DND-41 (cell line): ENCODE data around the gene CEP120.

Experiments used
- ATAC-seq: fragments of 200-7000 bp; cut with Tn5 transposase; 3 replicates; pipeline ENCODE4 v1.9.1; 2021; ENCODE audit warnings: low read depth; ENCODE audit not compliant: insufficient read depth
- DNase-seq: peaks from one replicate; pipeline ENCODE4 v3.0.0-alpha.2; 2020
- H2AFZ ChIP-seq: 2 replicates; pipeline ENCODE4 v1.6.0; 2012; ENCODE audit warnings: low read depth, low read length
- H3K27ac ChIP-seq: 2 replicates; pipeline ENCODE4 v1.5.1; 2012; ENCODE audit warnings: low read length, inconsistent platforms
- H3K27me3 ChIP-seq: fragments of 200-600 bp; sonication (generic); 2 replicates; pipeline ENCODE4 v1.6.0; 2012; ENCODE audit warnings: low read length, mild to moderate bottlenecking, inconsistent platforms; ENCODE audit not compliant: insufficient read depth, poor library complexity
- H3K36me3 ChIP-seq: 2 replicates; pipeline ENCODE4 v1.5.1; 2012; ENCODE audit warnings: low read length, inconsistent platforms; ENCODE audit not compliant: insufficient read depth
- H3K4me1 ChIP-seq: 2 replicates; pipeline ENCODE4 v1.5.1; 2012; ENCODE audit warnings: mild to moderate bottlenecking, low read length; ENCODE audit not compliant: insufficient read depth
- H3K4me2 ChIP-seq: 2 replicates; pipeline ENCODE4 v1.6.0; 2012; ENCODE audit warnings: mild to moderate bottlenecking, moderate library complexity, low read length, inconsistent platforms; ENCODE audit not compliant: insufficient read depth
- H3K4me3 ChIP-seq, 2 experiments: fragments of 200-600 bp in 1 of 2; shearing (Covaris generic) in 1 of 2; 2 replicates each; pipeline ENCODE4 v1.5.1; 2012 to 2016; ENCODE audit warnings: inconsistent platforms in 2 of 2, low read length in 2 of 2, mild to moderate bottlenecking in 2 of 2, low read depth in 1 of 2, moderate library complexity in 1 of 2
- H3K79me2 ChIP-seq: 2 replicates; pipeline ENCODE4 v1.6.0; 2012; ENCODE audit warnings: low read length, inconsistent platforms; ENCODE audit not compliant: insufficient read depth
- H3K9ac ChIP-seq: 2 replicates; pipeline ENCODE4 v1.6.0; 2012; ENCODE audit warnings: low read depth, mild to moderate bottlenecking, inconsistent platforms, low read length, moderate library complexity
- H3K9me3 ChIP-seq: 2 replicates; pipeline ENCODE4 v1.5.1; 2012; ENCODE audit warnings: low read length, moderate library complexity, mild to moderate bottlenecking, inconsistent platforms; ENCODE audit not compliant: insufficient read depth, severe bottlenecking
- H4K20me1 ChIP-seq: 2 replicates; pipeline ENCODE4 v1.6.0; 2012; ENCODE audit warnings: low read length; ENCODE audit not compliant: insufficient read depth
- CTCF ChIP-seq: IDR thresholded peaks from 2 replicates; pipeline ENCODE4 v1.5.1; 2012; ENCODE audit warnings: borderline replicate concordance, low read length, moderate library complexity, mild to moderate bottlenecking; ENCODE audit not compliant: poor library complexity, severe bottlenecking; ENCODE audit errors: extremely low read depth
- EZH2 ChIP-seq: IDR thresholded peaks from 3 replicates; pipeline ENCODE4 v1.6.1; 2012; ENCODE audit warnings: borderline replicate concordance, low read depth, mild to moderate bottlenecking, moderate library complexity, low read length, inconsistent platforms; ENCODE audit not compliant: severe bottlenecking

The CEP120 gene

GRCh38 chr5:123450640-123451039 is 27.4 kb upstream of the CEP120 start:
- DNase-seq (no peak), ATAC-seq (no peak)
- H3K27ac ChIP-seq = no peak overlapping the region
- no peak overlapping the region for H2AFZ ChIP-seq
- no peaks in the 10 kb centered on the region for H3K9me3 ChIP-seq
- H3K36me3 ChIP-seq = no peaks in the 10 kb centered on the region
- H3K4me3 ChIP-seq = no peak overlapping the region
- no peaks in the 10 kb centered on the region for H3K4me1 ChIP-seq
- no peaks in the 10 kb centered on the region for H4K20me1 ChIP-seq
- H3K9ac ChIP-seq = no peak overlapping the region
- no peaks in the 10 kb centered on the region for H3K27me3 ChIP-seq
- H3K79me2 ChIP-seq = no peaks in the 10 kb centered on the region
- no peak overlapping the region for H3K4me2 ChIP-seq
- TF ChIP-seq CTCF = no peak
- TF ChIP-seq EZH2 = no peak

- no peak overlapping the region for H3K9ac ChIP-seq
- H3K4me3 ChIP-seq = no peak overlapping the region
- no peaks in the 10 kb centered on the region for H3K27me3 ChIP-seq
- no peak for ATAC-seq
- H3K4me2 ChIP-seq = no peak overlapping the region
- TF ChIP-seq EZH2 (no peak), CTCF (no peak)
- no peaks in the 10 kb centered on the region for H3K9me3 ChIP-seq
- H3K79me2 ChIP-seq = no peaks in the 10 kb centered on the region
- no peaks in the 10 kb centered on the region for H4K20me1 ChIP-seq
- DNase-seq = no peak
- no peak overlapping the region for H2AFZ ChIP-seq
- H3K36me3 ChIP-seq = no peaks in the 10 kb centered on the region
- H3K4me1 ChIP-seq = no peaks in the 10 kb centered on the region
- H3K27ac ChIP-seq = no peak overlapping the region
Measured at GRCh38 chr5:123450114-123450513, 26.9 kb upstream of the CEP120 start.

GRCh38 chr5:123449424-123449974 is 26.3 kb upstream of the CEP120 start:
- Histone ChIP-seq H3K4me1 (no peaks in the 10 kb centered on the region), H3K36me3 (no peaks in the 10 kb centered on the region), H2AFZ (no peak overlapping the region), H3K27ac (no peak overlapping the region), H4K20me1 (no peaks in the 10 kb centered on the region), H3K4me2 (no peak overlapping the region), H3K9me3 (no peaks in the 10 kb centered on the region), H3K4me3 (no peak overlapping the region), H3K9ac (no peak overlapping the region), H3K27me3 (no peaks in the 10 kb centered on the region), H3K79me2 (no peaks in the 10 kb centered on the region)
- TF ChIP-seq EZH2 (no peak), CTCF (no peak)
- DNase-seq (no peak), ATAC-seq (no peak)

GRCh38 chr5:123448743-123449142 is 25.5 kb upstream of the CEP120 start:
- TF ChIP-seq EZH2 = no peak
- TF ChIP-seq CTCF = no peak
- H3K27ac ChIP-seq = no peak overlapping the region
- H3K4me2 ChIP-seq = no peak overlapping the region
- ATAC-seq (no peak), DNase-seq (no peak)
- no peak overlapping the region for H2AFZ ChIP-seq
- H3K9ac ChIP-seq = no peak overlapping the region
- no peak overlapping the region for H3K4me3 ChIP-seq
- H4K20me1 ChIP-seq = no peaks in the 10 kb centered on the region
- H3K79me2 ChIP-seq = no peaks in the 10 kb centered on the region
- H3K9me3 ChIP-seq = no peaks in the 10 kb centered on the region
- no peaks in the 10 kb centered on the region for H3K36me3 ChIP-seq
- no peaks in the 10 kb centered on the region for H3K27me3 ChIP-seq
- no peaks in the 10 kb centered on the region for H3K4me1 ChIP-seq
